T-helper 2 cell (primary cell): Measurements from ENCODE around the gene GTF2IRD1.
"Not testable (repeated sequence)": the region's sequence is repeated elsewhere in the genome, so short reads cannot be mapped to it uniquely, and the experiment has no call there.

Source experiments
- DNase-seq, 5 experiments: peaks; one replicate each; pipeline versions ENCODE4 v3.0.0 to v3.0.0-alpha.2; 2012 to 2022

GTF2IRD1 gene

DNA sequence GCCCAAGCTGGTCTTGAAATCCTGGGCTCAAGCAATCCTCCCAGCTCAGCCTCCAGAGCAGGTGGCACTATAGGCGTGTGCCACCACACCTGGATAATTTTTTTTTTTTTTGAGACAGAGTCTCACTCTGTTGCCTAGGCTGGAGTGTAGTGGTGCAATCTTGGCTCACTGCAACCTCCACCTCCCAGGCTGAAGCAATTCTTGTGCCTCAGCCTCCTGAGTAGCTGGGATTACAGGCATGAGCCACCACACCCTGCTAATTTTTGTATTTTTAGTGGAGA is 16.5 kb upstream of the GTF2IRD1 start:
- not testable (repeated sequence) for DNase-seq

GRCh38 chr7:74438327-74438726 is 15.4 kb upstream of the GTF2IRD1 start:
- no peak for DNase-seq

- no peak for DNase-seq
Observed at GRCh38 chr7:74439541-74439940, 14.2 kb upstream of the GTF2IRD1 start.

DNA sequence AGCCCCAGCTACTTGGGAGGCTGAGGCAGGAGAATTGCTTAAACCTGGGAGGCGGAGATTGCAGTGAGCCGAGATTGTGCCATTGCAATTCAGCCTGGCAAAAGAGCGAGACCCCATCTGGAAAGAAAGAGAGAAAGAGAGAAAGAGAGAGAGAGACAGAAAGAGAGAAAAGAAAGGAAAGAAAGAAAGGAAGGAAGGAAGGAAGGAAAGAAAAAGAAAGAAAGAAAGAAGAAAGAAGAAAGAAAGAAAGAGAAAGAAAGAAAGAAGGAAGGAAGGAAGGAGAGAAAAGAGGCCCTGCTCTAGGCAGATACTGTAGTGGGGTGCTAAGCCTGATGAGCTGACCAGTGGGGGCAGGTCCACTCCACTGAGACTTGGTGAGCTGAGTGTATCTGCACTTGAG is 13.6 kb upstream of the GTF2IRD1 start:
- DNase-seq, result not testable (repeated sequence)

DNA sequence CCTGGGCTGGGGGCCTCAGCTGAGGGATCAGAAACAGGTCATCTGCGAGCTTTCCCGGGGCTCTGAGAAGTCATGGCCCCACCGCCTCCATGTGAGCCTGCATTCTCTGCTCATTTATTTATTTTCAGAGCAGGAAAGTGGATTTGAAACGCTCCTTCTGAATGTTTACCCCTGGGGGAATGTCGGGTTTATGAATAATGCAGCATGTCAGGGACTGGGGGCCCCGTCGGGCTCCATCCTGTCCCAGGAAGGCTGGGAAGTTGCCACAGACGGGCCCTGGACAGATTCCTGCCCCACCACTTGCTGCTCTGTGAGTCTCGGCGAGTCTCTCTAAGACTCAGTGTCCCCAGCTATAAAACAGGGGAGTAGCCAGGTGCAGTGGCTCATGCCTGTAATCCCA is 11.9 kb upstream of the GTF2IRD1 start:
- no peak for DNase-seq

- DNase-seq, result no peak
Observed at GRCh38 chr7:74443543-74444247, 10.0 kb upstream of the GTF2IRD1 start.

DNA sequence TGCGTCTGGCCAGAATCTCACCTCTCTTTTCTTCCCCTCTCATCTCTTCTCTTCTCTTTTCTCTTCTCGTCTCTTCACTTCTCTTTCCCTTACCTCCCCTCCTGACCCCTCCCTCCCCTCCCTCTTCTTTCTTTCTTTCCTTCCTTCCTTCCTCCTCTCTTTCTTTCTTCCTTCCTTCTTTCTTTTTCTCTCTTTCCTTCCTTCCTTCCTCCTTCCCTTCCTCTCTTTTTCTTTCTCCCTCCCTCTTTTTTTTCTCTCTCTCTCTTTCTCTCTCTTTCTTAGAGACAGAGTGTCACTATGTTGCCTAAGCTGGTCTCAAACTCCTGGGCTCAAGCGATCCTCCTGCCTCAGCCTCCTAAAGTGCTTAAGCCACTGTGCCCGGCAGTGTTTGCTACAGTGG is 4.6 kb upstream of the GTF2IRD1 start:
- no peak for DNase-seq

DNA sequence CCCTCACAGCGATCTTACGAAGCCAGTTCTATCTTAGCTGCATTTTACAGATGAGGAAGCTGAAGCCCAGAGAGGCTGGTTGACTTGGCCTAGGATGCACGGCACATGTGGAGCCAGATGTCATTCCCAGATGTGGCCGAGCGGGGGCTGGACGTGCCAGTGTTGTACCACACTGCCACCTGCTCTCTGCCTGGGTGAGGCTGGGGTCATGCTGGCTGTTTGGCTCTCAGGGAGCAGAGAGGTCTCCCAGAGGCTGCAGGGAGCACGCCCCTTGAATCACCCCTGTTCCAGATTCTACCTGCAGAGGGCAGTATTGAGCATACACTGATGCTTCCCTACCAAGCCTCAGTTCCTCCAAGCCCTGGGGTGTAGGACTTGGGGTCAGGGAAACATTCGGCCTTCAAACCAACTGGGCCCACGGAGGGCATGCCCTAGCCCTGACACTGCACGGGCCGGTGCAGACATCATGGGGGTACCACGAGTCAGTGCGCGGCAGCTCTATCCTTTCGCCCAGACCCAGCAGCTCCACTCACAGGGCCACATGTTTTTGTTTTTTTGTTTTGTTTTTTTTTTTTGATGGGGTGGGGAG is 3.8 kb upstream of the GTF2IRD1 start:
- peak in 4 of 5 experiments; percentile 15 to 58 (median 48) for DNase-seq

- peak in 1 of 5 experiments; percentile 4 for DNase-seq
Observed at GRCh38 chr7:74452748-74453321, 871 bp upstream of the GTF2IRD1 start.

DNA sequence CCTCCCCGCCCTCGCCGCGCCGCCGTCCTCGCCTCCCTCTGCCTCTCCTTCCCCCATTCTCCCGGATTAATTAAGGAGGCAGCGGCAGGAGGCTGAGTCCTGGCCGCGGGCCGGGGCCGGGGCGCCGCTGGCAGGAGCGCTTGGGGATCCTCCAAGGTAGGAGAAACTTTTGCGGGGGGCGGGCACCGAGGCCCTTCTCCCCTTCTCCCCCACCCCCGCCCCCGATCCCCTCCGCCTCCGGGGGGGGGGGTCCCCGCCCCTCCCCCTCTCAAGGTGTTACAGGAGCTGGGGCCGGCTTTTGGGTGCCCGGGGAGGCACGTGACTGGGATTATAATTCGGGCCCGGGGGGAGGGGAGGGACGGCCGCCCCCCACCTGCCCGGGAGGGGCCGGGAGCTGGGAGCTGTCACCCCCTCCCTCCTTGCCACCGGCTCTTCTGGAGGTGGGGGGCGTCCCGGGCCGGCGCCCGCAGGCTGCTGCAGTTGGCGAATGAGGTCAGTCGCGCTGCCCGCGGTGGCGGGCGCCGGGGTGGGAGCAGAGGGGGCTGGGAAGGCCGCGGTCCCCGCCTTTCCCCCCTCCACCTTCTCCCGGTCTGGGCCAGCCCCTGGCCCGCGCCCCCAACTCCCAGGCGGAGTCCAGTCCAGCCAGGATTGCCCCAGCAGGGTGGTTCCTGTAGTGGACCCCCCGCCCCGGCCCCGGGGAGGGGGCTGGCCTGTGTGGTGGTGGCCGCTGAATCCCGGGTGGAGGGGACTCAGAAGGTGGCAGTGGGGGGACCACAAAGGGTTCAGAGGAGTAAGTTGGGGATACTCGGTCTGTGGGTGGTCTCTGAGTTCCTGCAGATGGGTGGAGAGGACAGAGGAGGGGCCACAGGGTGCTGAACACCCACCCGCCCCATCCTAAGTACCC is 567 bp downstream of the GTF2IRD1 start:
- no peak for DNase-seq

GRCh38 chr7:74454925-74455288 is 1.2 kb downstream of the GTF2IRD1 start:
- DNase-seq, result no peak

DNA sequence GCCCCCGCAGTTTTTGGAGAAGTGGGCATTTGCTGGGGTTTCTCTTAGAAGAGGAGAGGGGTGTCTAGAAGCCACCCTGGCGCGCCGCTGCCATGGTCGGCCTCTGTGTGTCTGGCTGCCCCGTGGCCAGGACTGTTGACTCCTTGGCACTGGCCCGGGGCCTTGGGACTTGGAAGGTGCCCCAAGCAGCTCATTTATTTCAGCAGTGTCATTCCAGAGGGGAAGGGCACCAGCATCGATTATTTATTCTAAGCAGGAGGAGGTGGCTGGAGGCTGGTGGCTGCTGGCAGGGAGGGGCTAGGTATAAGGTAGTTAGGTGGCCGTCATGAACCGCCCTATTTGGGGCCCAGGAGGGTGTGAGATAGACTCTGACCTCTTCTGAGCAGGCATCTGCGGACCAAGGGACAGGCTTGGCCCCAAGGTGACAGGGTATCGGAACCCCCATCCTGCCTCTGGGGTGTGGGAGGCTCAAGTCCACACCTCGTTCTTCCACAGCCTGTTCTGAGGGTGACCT is 1.6 kb downstream of the GTF2IRD1 start:
- DNase-seq, result no peak

GRCh38 chr7:74455928-74456327 is 2.2 kb downstream of the GTF2IRD1 start:
- no peak for DNase-seq

GRCh38 chr7:74457007-74457406 is 3.3 kb downstream of the GTF2IRD1 start:
- DNase-seq, result no peak

GRCh38 chr7:74461970-74462706 is 8.4 kb downstream of the GTF2IRD1 start:
- DNase-seq, result no peak

GRCh38 chr7:74462707-74463100 is 9.0 kb downstream of the GTF2IRD1 start:
- DNase-seq, result no peak

DNA sequence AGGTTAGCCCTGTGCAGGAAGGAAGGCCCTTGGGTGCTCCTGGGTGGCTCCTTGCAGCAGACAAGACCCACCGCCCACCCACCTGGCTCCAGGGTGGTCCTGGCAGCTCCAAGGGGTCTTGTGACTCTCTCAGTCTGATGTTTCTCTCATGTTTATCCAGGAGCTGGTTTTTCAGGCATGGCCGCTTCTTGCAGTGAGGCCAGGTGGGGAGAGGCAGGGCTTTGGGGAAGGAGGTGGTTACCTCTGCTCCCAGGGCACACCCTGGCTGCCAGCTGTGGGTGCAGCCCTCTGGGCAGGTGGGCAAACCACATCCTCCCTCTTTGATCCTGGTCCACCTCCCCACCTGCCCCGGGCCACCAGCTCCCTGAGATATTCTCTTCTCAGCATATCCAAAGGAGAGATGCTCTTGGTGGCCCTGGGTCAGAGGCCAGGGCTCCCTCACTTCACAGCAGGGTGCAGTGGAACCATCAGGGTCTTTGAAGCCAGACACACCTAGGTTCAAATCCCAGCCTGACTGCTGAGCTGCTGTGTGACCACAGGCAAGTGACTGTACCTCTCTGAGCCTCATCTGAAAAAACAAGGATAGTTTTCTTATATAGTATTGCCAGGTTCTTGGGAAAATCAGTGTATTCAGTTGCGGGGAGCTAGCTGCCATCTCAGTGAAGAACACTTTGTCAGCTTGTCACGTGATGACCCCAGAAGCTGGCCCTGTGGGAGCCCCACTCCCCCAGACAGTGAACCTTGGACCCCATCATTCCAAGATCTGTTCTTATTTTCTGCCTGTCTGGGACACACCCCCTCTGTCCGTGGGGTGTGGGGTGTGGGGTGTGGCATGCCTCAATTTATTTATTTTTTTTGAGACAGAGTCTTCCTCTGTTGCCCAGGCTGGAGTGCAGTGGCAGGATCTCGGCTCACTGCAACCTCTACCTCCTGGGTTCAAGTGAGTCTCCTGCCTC is 11.5 kb downstream of the GTF2IRD1 start:
- no peak for DNase-seq

- DNase-seq, result no peak
Observed at GRCh38 chr7:74466196-74466813, 12.6 kb downstream of the GTF2IRD1 start.

DNA sequence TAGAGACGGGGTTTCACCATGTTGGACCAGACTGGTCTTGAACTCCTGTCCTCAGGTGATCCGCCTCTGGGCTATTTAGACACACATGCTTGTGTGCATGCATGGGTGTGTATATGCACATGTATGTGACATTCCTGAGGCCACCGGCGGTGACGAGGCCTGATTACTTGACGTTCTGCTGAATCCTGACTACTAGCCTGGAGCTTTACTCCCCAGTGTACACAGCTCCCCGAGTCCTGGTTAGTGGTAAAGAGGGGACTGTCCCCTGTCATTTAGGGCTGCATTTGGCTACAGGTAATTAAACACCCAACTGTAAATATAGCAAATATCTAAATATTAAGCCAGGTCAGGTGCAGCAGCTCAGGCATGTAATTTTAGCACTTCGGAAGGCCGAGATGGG is 14.2 kb downstream of the GTF2IRD1 start:
- no peak for DNase-seq

- no peak for DNase-seq
Observed at GRCh38 chr7:74470504-74470903, 16.8 kb downstream of the GTF2IRD1 start.

DNA sequence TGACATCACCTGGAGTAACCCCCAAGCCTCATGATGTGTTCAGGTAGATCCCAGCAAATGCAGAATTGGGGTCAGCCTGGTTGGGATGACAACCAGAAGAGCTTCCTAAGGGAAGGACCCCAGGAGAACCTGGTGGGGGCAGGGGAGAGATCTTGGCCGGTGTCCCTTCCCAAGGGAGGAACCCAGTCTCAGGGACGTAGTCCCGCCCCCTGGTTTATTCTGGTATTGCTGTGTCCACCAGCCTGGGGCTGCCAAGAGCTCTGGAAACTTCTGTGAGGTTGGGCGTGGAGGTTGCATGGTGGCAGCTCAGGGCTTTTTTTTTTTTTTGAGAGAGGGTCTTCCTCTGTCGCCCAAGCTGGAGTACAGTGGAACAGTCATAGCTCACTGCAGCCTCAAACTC is 19.4 kb downstream of the GTF2IRD1 start:
- no peak for DNase-seq
